ENCODE results near the gene OST4.

- TF ChIP-seq CTCF (IDR thresholded peaks at IDR 0.05; ENCODE audit: insufficient read depth, low read length, poor library complexity, severe bottlenecking) (no peak), EZH2phosphoT487 (conservative IDR thresholded peaks at IDR 0.05; ENCODE audit: low read length) (no peak)
Observed at GRCh38 chr2:27032495-27033252, 38.8 kb downstream of the OST4 start, which contains the start of gene TMEM214.
